Neuronal stem cell (in vitro differentiated cells): ENCODE results near the gene PGPEP1.

Source experiments
- DNase-seq: peaks from one replicate; pipeline ENCODE4 v3.0.0-alpha.2; 2013; ENCODE audit warnings: low spot score
- H2AFZ ChIP-seq: one replicate; pipeline ENCODE4 v1.6.1; 2013; ENCODE audit warnings: mild to moderate bottlenecking, low read length, inconsistent platforms
- H2AK5ac ChIP-seq: 2 replicates; pipeline ENCODE4 v1.6.1; 2013; ENCODE audit warnings: low read depth, mild to moderate bottlenecking, inconsistent platforms, low read length, moderate library complexity, mixed read lengths
- H2BK120ac ChIP-seq: 2 replicates; pipeline ENCODE4 v1.6.1; 2013; ENCODE audit warnings: low read depth, mild to moderate bottlenecking, inconsistent platforms, low read length, moderate library complexity, mixed read lengths
- H2BK12ac ChIP-seq: one replicate; pipeline ENCODE4 v1.6.1; 2013; ENCODE audit warnings: low read length, inconsistent platforms
- H2BK15ac ChIP-seq: 2 replicates; pipeline ENCODE4 v1.6.1; 2013; ENCODE audit warnings: mild to moderate bottlenecking, low read length, inconsistent platforms, mixed read lengths
- H2BK5ac ChIP-seq: one replicate; pipeline ENCODE4 v1.6.1; 2013; ENCODE audit warnings: inconsistent platforms, mild to moderate bottlenecking, low read length, moderate library complexity
- H3K14ac ChIP-seq: one replicate; pipeline ENCODE4 v1.6.1; 2013; ENCODE audit warnings: low read length, inconsistent platforms
- H3K18ac ChIP-seq: 2 replicates; pipeline ENCODE4 v1.6.1; 2013; ENCODE audit warnings: low read length, inconsistent platforms
- H3K23ac ChIP-seq: 2 replicates; pipeline ENCODE4 v1.6.1; 2013; ENCODE audit warnings: low read depth, mild to moderate bottlenecking, mixed read lengths, low read length, inconsistent platforms; ENCODE audit not compliant: poor library complexity
- H3K27ac ChIP-seq: replicated peaks from 3 replicates; pipeline ENCODE4 v1.5.1; 2013; ENCODE audit warnings: low read length, inconsistent platforms
- H3K27me3 ChIP-seq, 3 experiments: 2 replicates each; pipeline ENCODE4 v1.6.1; 2013; ENCODE audit warnings: low read length in 3 of 3, mild to moderate bottlenecking in 2 of 3, inconsistent platforms in 1 of 3, low read depth in 1 of 3, mixed read lengths in 1 of 3, moderate library complexity in 1 of 3; ENCODE audit not compliant: control insufficient read depth in 3 of 3, insufficient read depth in 3 of 3
- H3K36me3 ChIP-seq, 2 donors: replicated peaks in 1 of 2; 2 replicates each; pipeline ENCODE4 v1.6.1; 2013; ENCODE audit warnings: low read length in 2 of 2; ENCODE audit not compliant: control insufficient read depth in 2 of 2, insufficient read depth in 2 of 2
- H3K4ac ChIP-seq: 2 replicates; pipeline ENCODE4 v1.6.1; 2013; ENCODE audit warnings: inconsistent platforms, mild to moderate bottlenecking, low read length, moderate library complexity
- H3K4me1 ChIP-seq, 2 donors: 1 replicate in 1 of 2; 2 replicates in 1 of 2; pipeline ENCODE4 v1.6.1; 2013; ENCODE audit warnings: low read length in 2 of 2, low read depth in 1 of 2; ENCODE audit not compliant: control insufficient read depth in 2 of 2, insufficient read depth in 1 of 2
- H3K4me2 ChIP-seq: one replicate; pipeline ENCODE4 v1.6.1; 2013; ENCODE audit warnings: mild to moderate bottlenecking, low read length, inconsistent platforms; ENCODE audit not compliant: insufficient read depth, poor library complexity, severe bottlenecking
- H3K4me3 ChIP-seq, 2 donors: 2 replicates each; pipeline ENCODE4 v1.5.1; 2013; ENCODE audit warnings: low read length in 2 of 2, mild to moderate bottlenecking in 2 of 2, inconsistent platforms in 1 of 2, moderate library complexity in 1 of 2
- H3K79me1 ChIP-seq: one replicate; pipeline ENCODE4 v1.6.1; 2013; ENCODE audit warnings: low read depth, mild to moderate bottlenecking, inconsistent platforms, low read length, moderate library complexity
- H3K9ac ChIP-seq: one replicate; pipeline ENCODE4 v1.6.1; 2013; ENCODE audit warnings: mild to moderate bottlenecking, low read depth, low read length, inconsistent platforms; ENCODE audit not compliant: poor library complexity
- H3K9me3 ChIP-seq, 2 donors: replicated peaks in 1 of 2; 2 replicates each; pipeline versions ENCODE3 to v1.6.1; 2013; ENCODE audit warnings: low read length in 2 of 2, mild to moderate bottlenecking in 2 of 2, inconsistent platforms in 1 of 2, low read depth in 1 of 2, mixed read lengths in 1 of 2, moderate library complexity in 1 of 2; ENCODE audit not compliant: control insufficient read depth in 2 of 2, insufficient read depth in 1 of 2
- H4K8ac ChIP-seq: one replicate; pipeline ENCODE4 v1.6.1; 2013; ENCODE audit warnings: low read depth, mild to moderate bottlenecking, inconsistent platforms, low read length, moderate library complexity
- H4K91ac ChIP-seq: one replicate; pipeline ENCODE4 v1.6.1; 2013; ENCODE audit warnings: low read length, low read depth, mild to moderate bottlenecking, inconsistent platforms; ENCODE audit not compliant: poor library complexity
- WGBS, 2 donors: extraction: QIAGEN DNeasy Blood & Tissue Kit; methylation state at CpG; one replicate each; pipeline ENCODE4 v1.1.7; 2013; ENCODE audit warnings: missing lambda C conversion rate in 2 of 2, mixed read lengths in 1 of 2; ENCODE audit not compliant: insufficient read length in 2 of 2, insufficient replicate concordance in 1 of 2; ENCODE audit errors: extremely low coverage in 2 of 2; 5-methylcytosine and 5-hydroxymethylcytosine counted together

PGPEP1 gene

GRCh38 chr19:18332917-18333530 is 7.4 kb upstream of the PGPEP1 start:
- H3K4me2 ChIP-seq = no peak overlapping the region
- H4K8ac ChIP-seq = no peak overlapping the region
- H3K79me1 ChIP-seq = no peaks in the 10 kb centered on the region
- no peak overlapping the region for H3K23ac ChIP-seq
- peak overlapping the region; percentile 53 for H2BK5ac ChIP-seq
- H2BK15ac ChIP-seq = peak overlapping the region; percentile 91
- H2BK120ac ChIP-seq = peak overlapping the region; percentile 17
- no peak overlapping the region for H4K91ac ChIP-seq
- H3K4me1 ChIP-seq = peaks cover 0 to 3% of the 10 kb centered on the region in 2 donors
- peak overlapping the region; percentile 12 for H2AFZ ChIP-seq
- H3K9ac ChIP-seq = no peak overlapping the region
- no peak for DNase-seq
- H3K27me3 ChIP-seq = peaks cover 0 to 2% (median 0%) of the 10 kb centered on the region in 3 experiments
- peak overlapping the region; percentile 31 for H3K18ac ChIP-seq
- peaks cover 0 to 3% of the 10 kb centered on the region in 2 donors for H3K9me3 ChIP-seq
- peak overlapping the region; percentile 74 for H2AK5ac ChIP-seq
- no peak overlapping the region for H3K4me3 ChIP-seq
- peak overlapping the region; percentile 56 for H3K14ac ChIP-seq
- H2BK12ac ChIP-seq = peak overlapping the region; percentile 0
- H3K36me3 ChIP-seq = no peaks in the 10 kb centered on the region
- H3K4ac ChIP-seq = no peak overlapping the region
- WGBS, 2 donors = no CpG with 5 or more reads among the region's 15 CpGs
- no peak overlapping the region for H3K27ac ChIP-seq

- no peak for DNase-seq
Observed at GRCh38 chr19:18333680-18334079, 6.7 kb upstream of the PGPEP1 start.

GRCh38 chr19:18336121-18336520 is 4.3 kb upstream of the PGPEP1 start:
- peaks cover 0 to 3% of the 10 kb centered on the region in 2 donors for H3K9me3 ChIP-seq
- no peak overlapping the region for H3K14ac ChIP-seq
- H3K4me3 ChIP-seq = no peak overlapping the region
- WGBS, 2 donors = no CpG with 5 or more reads among the region's 7 CpGs
- H2BK12ac ChIP-seq = no peak overlapping the region
- peaks cover 0 to 2% (median 0%) of the 10 kb centered on the region in 3 experiments for H3K27me3 ChIP-seq
- H3K79me1 ChIP-seq = no peaks in the 10 kb centered on the region
- H3K4me1 ChIP-seq = peaks cover 3 to 5% of the 10 kb centered on the region in 2 donors
- no peaks in the 10 kb centered on the region for H3K36me3 ChIP-seq
- no peak overlapping the region for H4K8ac ChIP-seq
- no peak overlapping the region for H3K9ac ChIP-seq
- no peak overlapping the region for H3K4me2 ChIP-seq
- DNase-seq = no peak
- no peak overlapping the region for H2AFZ ChIP-seq
- H2BK120ac ChIP-seq = no peak overlapping the region
- H4K91ac ChIP-seq = no peak overlapping the region
- H2BK15ac ChIP-seq = no peak overlapping the region
- no peak overlapping the region for H3K4ac ChIP-seq
- H3K23ac ChIP-seq = no peak overlapping the region
- no peak overlapping the region for H3K27ac ChIP-seq
- no peak overlapping the region for H3K18ac ChIP-seq
- H2AK5ac ChIP-seq = no peak overlapping the region
- H2BK5ac ChIP-seq = no peak overlapping the region

More at GRCh38 chr19:18333680-18334079, 6.7 kb upstream of the PGPEP1 start:
- Histone ChIP-seq H3K9me3 (peaks cover 0 to 3% of the 10 kb centered on the region in 2 donors), H4K91ac (no peak overlapping the region), H3K36me3 (no peaks in the 10 kb centered on the region), H2AK5ac (no peak overlapping the region), H3K27ac (no peak overlapping the region), H2BK5ac (no peak overlapping the region), H4K8ac (no peak overlapping the region), H3K4me3 (no peak overlapping the region), H3K23ac (no peak overlapping the region), H2BK12ac (no peak overlapping the region), H3K4ac (no peak overlapping the region), H3K14ac (no peak overlapping the region), H2BK15ac (no peak overlapping the region), H3K18ac (no peak overlapping the region), H3K79me1 (no peaks in the 10 kb centered on the region), H2AFZ (no peak overlapping the region), H2BK120ac (no peak overlapping the region), H3K4me2 (no peak overlapping the region), H3K4me1 (peaks cover 0 to 3% of the 10 kb centered on the region in 2 donors), H3K27me3 (peaks cover 0 to 2% (median 0%) of the 10 kb centered on the region in 3 experiments), H3K9ac (no peak overlapping the region)
- WGBS, 2 donors = no CpG with 5 or more reads among the region's 6 CpGs

- H4K8ac ChIP-seq = no peak overlapping the region
- DNase-seq = no peak
- H3K14ac ChIP-seq = no peak overlapping the region
- H3K79me1 ChIP-seq = no peaks in the 10 kb centered on the region
- no peak overlapping the region for H2BK120ac ChIP-seq
- no peak overlapping the region for H3K23ac ChIP-seq
- H3K4me2 ChIP-seq = no peak overlapping the region
- H3K4ac ChIP-seq = no peak overlapping the region
- peaks cover 3 to 10% of the 10 kb centered on the region in 2 donors for H3K4me1 ChIP-seq
- H3K9me3 ChIP-seq = peaks cover 0 to 3% of the 10 kb centered on the region in 2 donors
- H2AFZ ChIP-seq = no peak overlapping the region
- no peak overlapping the region for H3K18ac ChIP-seq
- H3K27ac ChIP-seq = no peak overlapping the region
- no peak overlapping the region for H2BK15ac ChIP-seq
- H3K4me3 ChIP-seq = no peak overlapping the region
- no peak overlapping the region for H2BK5ac ChIP-seq
- no peak overlapping the region for H3K9ac ChIP-seq
- H2AK5ac ChIP-seq = no peak overlapping the region
- WGBS, 2 donors = no CpG with 5 or more reads among the region's 9 CpGs
- peaks cover 0 to 4% (median 0%) of the 10 kb centered on the region in 3 experiments for H3K27me3 ChIP-seq
- no peaks in the 10 kb centered on the region for H3K36me3 ChIP-seq
- H4K91ac ChIP-seq = no peak overlapping the region
- H2BK12ac ChIP-seq = no peak overlapping the region
Observed at GRCh38 chr19:18338541-18338940, 1.9 kb upstream of the PGPEP1 start.
